GM19452 (cell line): ENCODE results near the gene CPPED1.

Experiments
- ATAC-seq: cut with Tn5 transposase; IDR thresholded peaks from one replicate; pipeline ENCODE4 v1.9.1; 2021; ENCODE audit not compliant: unreplicated experiment

CPPED1 gene

GRCh38 chr16:12653820-12654392 is 149.8 kb downstream of the CPPED1 start:
- ATAC-seq: no peak

GRCh38 chr16:12652924-12653323 is 150.8 kb downstream of the CPPED1 start:
- no peak for ATAC-seq

DNA sequence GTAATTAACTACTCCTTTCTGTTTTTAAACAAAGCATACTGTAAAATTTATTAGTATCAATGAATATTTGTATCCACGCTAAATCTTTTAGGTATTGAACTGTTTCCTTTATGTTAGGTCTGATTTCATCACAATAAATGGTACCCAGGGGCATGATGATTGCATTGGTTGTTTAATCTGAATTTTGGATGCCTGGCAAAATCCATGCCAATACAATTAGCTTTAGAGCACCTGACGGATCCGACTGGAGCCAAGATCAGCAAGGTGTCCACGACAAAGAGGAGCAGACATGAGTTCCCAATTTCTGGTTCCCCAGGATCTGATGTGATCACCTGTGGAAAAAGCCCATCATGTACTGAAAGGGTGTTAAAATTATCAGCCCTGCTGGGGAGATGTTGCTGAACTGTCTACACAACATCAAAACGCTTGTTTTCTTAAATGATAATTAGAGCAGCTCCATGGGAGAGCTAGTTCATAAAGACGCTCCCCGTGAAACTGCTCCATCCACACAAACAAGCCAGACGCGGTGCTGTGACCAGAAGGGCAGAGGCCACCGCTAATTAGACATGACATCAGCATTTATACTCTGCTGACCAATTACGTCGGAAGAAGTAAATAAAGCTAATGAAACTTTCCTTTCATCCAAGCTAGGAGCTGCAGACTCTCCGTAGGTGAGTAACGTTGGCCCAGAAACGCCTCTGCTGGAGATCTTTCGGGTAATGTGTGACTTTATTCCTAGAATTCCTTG is 151.7 kb downstream of the CPPED1 start:
- ATAC-seq: no peak

GRCh38 chr16:12649356-12649755 is 154.3 kb downstream of the CPPED1 start:
- ATAC-seq: no peak

DNA sequence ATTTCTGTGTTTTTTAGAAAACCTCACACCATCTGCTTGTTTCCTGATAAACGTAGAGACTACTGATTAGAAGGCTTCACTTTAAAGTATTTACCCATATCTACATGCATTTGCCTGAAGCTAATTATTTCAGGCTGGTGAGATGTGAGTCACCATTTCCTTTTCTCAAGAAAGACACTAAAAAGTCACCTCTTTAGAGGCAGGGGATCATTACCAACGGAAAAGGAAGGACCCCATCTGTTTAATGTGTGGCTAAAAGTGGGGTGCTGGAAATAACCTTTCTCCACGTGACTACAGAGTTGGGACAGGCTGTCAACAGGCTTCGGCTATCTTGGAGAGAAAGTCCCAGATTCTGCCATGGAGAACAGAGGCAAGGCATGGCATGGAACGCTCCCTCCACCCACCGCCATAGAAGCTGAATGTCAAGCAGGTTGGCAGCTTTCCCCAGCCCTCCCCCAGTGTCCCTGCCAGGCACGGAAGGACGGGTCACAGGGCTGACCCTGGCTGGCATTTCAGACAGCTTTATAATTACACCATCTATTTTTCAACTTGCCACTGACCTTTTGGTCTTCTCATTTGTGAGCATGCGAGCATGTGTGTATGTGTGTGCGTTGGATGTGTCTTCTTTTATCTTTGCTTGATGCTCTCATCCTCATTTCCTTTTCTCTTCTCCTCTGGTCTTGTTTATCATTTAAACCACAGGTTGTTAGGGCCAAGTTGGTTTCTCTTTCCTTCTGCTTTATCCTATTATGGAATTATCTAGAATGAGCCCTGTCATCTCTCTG is 157.0 kb downstream of the CPPED1 start:
- ATAC-seq: no peak

DNA sequence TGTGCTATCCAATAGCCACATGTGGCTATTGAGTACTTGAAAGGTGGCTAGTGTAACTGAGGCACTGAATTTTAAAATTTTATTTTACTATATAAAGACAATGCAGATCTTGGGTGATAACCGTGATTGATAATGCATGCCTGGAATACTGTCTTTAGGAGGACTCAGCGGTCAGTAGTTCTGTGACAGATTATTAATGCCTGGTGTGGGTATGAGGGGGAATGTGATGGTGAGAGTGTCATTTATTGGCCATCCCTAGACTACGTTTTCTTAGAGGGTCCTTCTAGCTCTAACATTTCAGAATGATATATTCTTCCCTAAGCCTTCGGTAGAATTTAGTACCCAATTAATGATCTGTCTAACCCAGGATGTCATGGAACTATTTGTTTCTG is 157.6 kb downstream of the CPPED1 start:
- no peak for ATAC-seq

- ATAC-seq: no peak
These were observed 160.6 kb downstream of the CPPED1 start for GRCh38 chr16:12643034-12643455.

GRCh38 chr16:12639044-12639443 is 164.6 kb downstream of the CPPED1 start:
- no peak for ATAC-seq

GRCh38 chr16:12637002-12637401 is 166.7 kb downstream of the CPPED1 start:
- no peak for ATAC-seq

- ATAC-seq: no peak
These were observed 174.4 kb downstream of the CPPED1 start for GRCh38 chr16:12629271-12629670.

DNA sequence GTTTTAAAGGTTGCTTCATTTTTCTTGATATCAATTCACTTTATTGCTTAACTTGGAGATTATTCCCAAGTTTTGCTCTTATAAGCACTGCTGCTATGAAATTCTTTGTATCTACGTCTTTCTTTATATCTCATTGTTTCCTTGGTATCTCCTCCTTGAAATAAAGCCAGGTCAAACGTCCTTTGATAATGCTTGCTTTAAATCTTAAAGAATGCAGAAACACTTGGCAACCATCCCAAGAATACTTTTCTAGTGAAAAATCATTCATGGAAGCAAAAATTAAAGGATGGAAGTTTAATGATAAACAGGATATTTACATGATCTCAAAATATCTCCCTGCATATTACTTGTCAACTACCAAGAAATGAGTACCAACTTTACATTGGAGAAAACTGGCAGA is 175.2 kb downstream of the CPPED1 start:
- no peak for ATAC-seq

- ATAC-seq: no peak
These were observed 176.3 kb downstream of the CPPED1 start for GRCh38 chr16:12627394-12627793.

- no peak for ATAC-seq
These were observed 177.3 kb downstream of the CPPED1 start for GRCh38 chr16:12626411-12626810.

GRCh38 chr16:12625716-12626115 is 178.0 kb downstream of the CPPED1 start:
- ATAC-seq: no peak

DNA sequence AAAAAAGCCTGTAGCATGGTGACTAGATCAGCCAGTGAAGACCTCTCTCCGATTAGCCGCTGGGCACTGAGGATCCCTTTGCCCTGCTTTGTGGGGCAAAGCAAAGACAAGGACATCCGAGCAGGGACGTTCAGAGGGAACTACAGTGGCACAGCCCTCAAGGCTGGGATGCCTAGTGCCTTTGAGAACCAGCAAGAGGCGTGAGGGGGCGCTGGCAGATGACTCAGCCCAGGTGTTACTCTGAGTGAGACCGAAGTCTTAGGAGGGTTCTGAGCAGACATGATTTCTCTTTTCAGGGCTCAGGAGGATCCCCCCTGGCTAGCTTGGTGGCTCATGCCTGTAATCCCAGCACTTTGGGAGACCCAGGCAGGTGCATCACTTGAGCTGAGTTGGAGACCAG is 178.6 kb downstream of the CPPED1 start:
- no peak for ATAC-seq

DNA sequence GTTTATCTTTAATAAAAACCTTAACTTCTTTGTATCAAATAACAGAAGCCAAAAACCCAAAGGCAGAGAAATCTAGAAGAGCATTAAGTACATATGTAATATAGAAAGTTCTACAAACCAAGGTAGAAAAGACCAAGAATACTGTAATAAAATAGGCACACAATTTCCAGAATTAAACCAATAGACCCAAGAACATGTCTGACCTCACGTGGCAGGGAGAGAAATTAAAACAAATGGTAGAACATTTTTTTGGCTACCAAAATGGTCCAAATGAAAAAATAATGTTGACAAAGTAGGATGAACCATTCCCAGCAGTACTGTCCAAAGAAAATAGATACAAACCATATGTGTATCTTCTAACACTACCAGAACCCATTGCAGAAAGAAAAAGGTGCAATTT is 183.5 kb downstream of the CPPED1 start:
- no peak for ATAC-seq

DNA sequence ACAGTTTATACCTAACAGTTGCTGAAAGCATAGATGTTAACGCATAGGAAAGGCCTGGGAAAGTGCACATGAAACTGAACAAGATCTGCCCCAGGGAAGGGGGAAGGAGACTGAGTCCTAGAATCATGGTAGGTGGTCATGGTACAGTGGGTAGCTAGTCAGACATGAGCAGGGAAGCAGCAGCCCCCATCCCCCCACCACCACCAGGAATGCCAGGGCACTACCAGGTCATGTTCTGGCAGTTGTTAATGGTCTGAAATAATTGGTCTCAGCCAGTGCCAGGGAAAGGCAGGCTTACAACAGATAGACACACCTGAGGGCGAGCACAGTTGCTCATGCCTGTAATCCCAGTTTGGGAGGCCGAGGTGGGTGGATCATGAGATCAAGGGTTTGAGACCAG is 185.2 kb downstream of the CPPED1 start:
- no peak for ATAC-seq

- ATAC-seq: no peak
These were observed 186.3 kb downstream of the CPPED1 start for GRCh38 chr16:12617401-12617819.

DNA sequence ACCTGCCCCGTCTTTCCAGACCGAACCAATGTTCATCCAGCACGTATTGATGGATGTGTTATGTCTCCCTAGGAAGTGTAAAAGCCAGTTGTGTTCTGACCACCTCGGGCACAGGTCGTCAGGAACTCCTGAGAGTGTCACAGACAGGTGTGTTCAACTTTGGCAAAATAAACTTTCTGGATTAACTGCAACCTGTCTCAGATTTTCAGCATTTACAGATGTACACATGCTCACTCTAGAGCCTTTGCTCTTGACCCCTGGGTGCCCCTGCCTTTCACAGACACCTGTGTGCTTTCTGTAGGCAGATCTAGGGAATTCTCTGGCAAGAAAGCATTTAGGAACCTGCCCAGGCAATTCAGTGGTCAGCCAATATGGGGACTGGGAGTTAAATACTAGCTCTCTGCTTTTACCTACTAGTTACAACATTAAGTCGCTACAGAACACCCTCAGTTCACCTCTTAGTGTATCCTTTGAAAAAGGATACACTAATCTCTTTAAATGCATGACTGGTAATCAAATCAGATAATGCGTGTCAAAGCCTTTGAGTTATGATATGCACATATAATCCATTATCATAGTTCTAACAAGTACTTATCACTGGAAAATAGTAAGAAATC is 188.9 kb downstream of the CPPED1 start:
- ATAC-seq: no peak

DNA sequence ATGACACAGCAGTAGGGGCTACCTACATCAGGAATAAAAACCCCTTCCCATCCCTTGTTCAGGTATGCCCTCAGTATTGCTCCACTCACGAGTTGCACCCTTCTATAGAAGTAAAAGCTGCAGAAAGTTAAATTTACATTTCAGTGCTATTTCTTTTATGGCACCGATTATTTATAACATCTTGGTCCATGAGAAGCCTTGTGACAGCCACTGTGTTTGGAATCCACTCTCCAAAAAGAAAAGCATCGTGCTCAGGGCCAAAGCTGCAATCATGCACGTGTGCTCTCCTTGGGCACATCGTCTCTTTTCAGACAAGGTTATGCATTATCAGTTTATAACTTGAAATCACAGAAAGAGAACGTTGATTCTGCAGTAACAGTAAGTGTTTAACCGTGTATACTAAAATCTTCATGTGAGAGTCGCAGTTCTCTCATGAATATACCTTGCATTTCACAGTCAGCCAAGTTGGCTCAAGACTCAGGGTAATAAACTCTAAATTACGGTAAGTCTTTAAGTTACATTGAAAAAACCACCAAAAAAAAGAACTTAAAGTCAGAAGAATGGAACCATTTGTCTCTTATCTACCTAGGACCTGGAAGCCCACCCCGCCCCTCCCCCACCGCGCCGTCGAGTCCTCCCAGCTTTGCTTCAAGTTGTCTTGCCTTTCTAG is 189.6 kb downstream of the CPPED1 start:
- ATAC-seq: no peak
